IgD-negative memory B cell (primary cell): ENCODE results near the gene PFKM. TPM values are rescaled to one million over a fixed set of nuclear protein-coding genes. Genes with fewer than 3 reads are reported as not detected.
"Not testable (repeated sequence)": the region's sequence is repeated elsewhere in the genome, so short reads cannot be mapped to it uniquely, and the experiment has no call there.

ENCODE experiments used
- H3K27ac Mint-ChIP-seq, 3 donors: one replicate each; pipeline ENCODE4 v1.8.0; 2020 to 2022; ENCODE audit warnings: mild to moderate bottlenecking in 3 of 3, mixed read lengths in 3 of 3, moderate library complexity in 1 of 3
- H3K27me3 Mint-ChIP-seq: one replicate; pipeline ENCODE4 v1.8.0; 2021; ENCODE audit warnings: mixed read lengths
- H3K36me3 Mint-ChIP-seq: one replicate; pipeline ENCODE4 v1.8.0; 2020; ENCODE audit warnings: mild to moderate bottlenecking, mixed read lengths
- H3K4me1 Mint-ChIP-seq, 3 donors: one replicate each; pipeline ENCODE4 v1.8.0; 2020 to 2022; ENCODE audit warnings: mixed read lengths in 3 of 3, mild to moderate bottlenecking in 1 of 3
- H3K4me3 Mint-ChIP-seq, 4 donors: one replicate each; pipeline ENCODE4 v1.8.0; 2020 to 2022; ENCODE audit warnings: mild to moderate bottlenecking in 4 of 4, mixed read lengths in 4 of 4, moderate library complexity in 3 of 4
- H3K9me3 Mint-ChIP-seq, 3 donors: one replicate each; pipeline ENCODE4 v1.8.0; 2020 to 2021; ENCODE audit warnings: mixed read lengths in 3 of 3, mild to moderate bottlenecking in 1 of 3
- polyA plus RNA-seq: library from polyadenylated mRNA; unstranded; fragments of 300-500 nt; fragmentation: Illumina TruSeq; gene quantifications from one replicate; pipeline ENCODE4 v1.2.3, GENCODE V29; 2021

The PFKM gene
- polyA plus RNA-seq, 1 donor from 2014 or later = 7.5 TPM

DNA sequence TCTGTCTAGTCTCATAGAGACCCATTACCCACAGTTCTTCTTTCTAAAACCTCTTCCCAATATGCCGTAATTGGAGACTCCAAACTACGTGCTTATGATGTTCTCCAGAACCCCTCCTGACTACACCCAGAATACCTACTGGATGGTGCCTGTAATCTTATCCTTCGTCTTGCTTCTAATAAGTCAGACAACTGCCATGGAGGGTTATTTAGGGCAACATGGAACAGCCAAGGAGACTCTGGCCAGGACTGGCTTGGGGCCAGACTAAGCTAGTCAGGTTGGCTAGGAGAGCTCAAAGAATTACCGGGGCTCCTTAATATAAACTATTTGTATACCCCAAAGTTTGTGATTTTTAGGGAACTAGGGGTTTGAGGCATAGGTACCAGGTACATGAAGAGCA lies 6.8 kb downstream of the PFKM start:
- Mint-ChIP-seq H3K27me3 (no peaks in the 10 kb centered on the region), H3K27ac (no peak overlapping the region), H3K4me1 (peaks cover 0 to 3% (median 3%) of the 10 kb centered on the region in 3 donors), H3K4me3 (no peak overlapping the region), H3K9me3 (no peaks in the 10 kb centered on the region), H3K36me3 (peaks cover 6% of the 10 kb centered on the region)

GRCh38 chr12:48126953-48127630 lies 7.9 kb downstream of the PFKM start:
- Mint-ChIP-seq H3K36me3 (peaks cover 6% of the 10 kb centered on the region), H3K4me1 (peaks cover 0 to 2% (median 0%) of the 10 kb centered on the region in 3 donors), H3K9me3 (no peaks in the 10 kb centered on the region), H3K27ac (no peak overlapping the region), H3K4me3 (no peak overlapping the region), H3K27me3 (no peaks in the 10 kb centered on the region)

GRCh38 chr12:48128800-48129199 lies 9.6 kb downstream of the PFKM start:
- Mint-ChIP-seq H3K4me1 (peaks cover 0 to 2% (median 0%) of the 10 kb centered on the region in 3 donors), H3K9me3 (no peaks in the 10 kb centered on the region), H3K27ac (no peak overlapping the region), H3K4me3 (no peak overlapping the region), H3K36me3 (peaks cover 8% of the 10 kb centered on the region), H3K27me3 (no peaks in the 10 kb centered on the region)

DNA sequence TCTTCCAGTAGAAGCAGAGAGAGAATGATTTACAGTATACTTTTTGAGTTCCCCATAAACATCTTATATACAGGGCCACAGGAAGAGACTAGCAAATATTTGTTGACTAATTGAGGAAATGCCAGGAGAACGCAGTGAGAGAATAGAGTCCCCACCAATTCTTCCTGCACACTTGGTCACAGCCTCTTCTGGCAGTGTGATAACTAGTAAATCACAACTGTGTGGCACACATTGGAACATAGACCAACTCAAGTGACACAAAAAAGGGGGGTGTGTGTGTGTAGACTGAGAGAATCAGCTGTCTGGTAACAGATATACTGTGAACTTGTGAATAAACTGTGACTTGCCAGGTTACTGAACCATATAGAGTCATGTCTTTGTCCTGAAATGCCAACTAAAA lies 10.2 kb downstream of the PFKM start:
- Mint-ChIP-seq H3K4me1 (peaks cover 0 to 2% (median 0%) of the 10 kb centered on the region in 3 donors), H3K9me3 (no peaks in the 10 kb centered on the region), H3K27ac (no peak overlapping the region), H3K27me3 (no peaks in the 10 kb centered on the region), H3K36me3 (peaks cover 8% of the 10 kb centered on the region), H3K4me3 (no peak overlapping the region)

- H3K4me3 Mint-ChIP-seq = no peak overlapping the region
- H3K27me3 Mint-ChIP-seq = no peaks in the 10 kb centered on the region
- H3K4me1 Mint-ChIP-seq = peaks cover 0 to 2% (median 0%) of the 10 kb centered on the region in 3 donors
- H3K36me3 Mint-ChIP-seq = peaks cover 12% of the 10 kb centered on the region
- H3K9me3 Mint-ChIP-seq = no peaks in the 10 kb centered on the region
- H3K27ac Mint-ChIP-seq = no peak overlapping the region
Measured at GRCh38 chr12:48131517-48131916, 12.4 kb downstream of the PFKM start.

DNA sequence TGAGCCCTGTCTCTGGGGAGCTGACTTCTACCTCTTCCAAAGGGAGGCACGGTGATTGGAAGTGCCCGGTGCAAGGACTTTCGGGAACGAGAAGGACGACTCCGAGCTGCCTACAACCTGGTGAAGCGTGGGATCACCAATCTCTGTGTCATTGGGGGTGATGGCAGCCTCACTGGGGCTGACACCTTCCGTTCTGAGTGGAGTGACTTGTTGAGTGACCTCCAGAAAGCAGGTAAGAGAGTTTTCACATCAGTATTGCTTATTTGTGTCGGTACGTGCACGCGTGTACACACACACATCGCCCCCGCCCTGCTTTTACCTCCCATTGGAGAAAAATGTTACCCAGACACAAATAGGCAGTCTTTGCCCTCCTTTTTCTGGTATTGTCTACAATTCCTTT lies 13.7 kb downstream of the PFKM start:
- Mint-ChIP-seq H3K4me3 (no peak overlapping the region), H3K27ac (no peak overlapping the region), H3K4me1 (peaks cover 0 to 3% (median 0%) of the 10 kb centered on the region in 3 donors), H3K9me3 (no peaks in the 10 kb centered on the region), H3K27me3 (no peaks in the 10 kb centered on the region), H3K36me3 (peaks cover 8% of the 10 kb centered on the region)

- H3K4me3 Mint-ChIP-seq = peak overlapping the region in 1 of 4 donors; percentile 78
- H3K9me3 Mint-ChIP-seq = no peaks in the 10 kb centered on the region
- H3K4me1 Mint-ChIP-seq = peaks cover 0 to 3% (median 0%) of the 10 kb centered on the region in 3 donors
- H3K27me3 Mint-ChIP-seq = no peaks in the 10 kb centered on the region
- no peak overlapping the region for H3K27ac Mint-ChIP-seq
- H3K36me3 Mint-ChIP-seq = peaks cover 6% of the 10 kb centered on the region
Measured at GRCh38 chr12:48135027-48135426, 15.9 kb downstream of the PFKM start.

GRCh38 chr12:48142818-48143674 lies 23.9 kb downstream of the PFKM start:
- Mint-ChIP-seq H3K4me3 (no peak overlapping the region), H3K9me3 (no peaks in the 10 kb centered on the region), H3K36me3 (peaks cover 6% of the 10 kb centered on the region), H3K27ac (no peak overlapping the region), H3K4me1 (no peaks in the 10 kb centered on the region), H3K27me3 (no peaks in the 10 kb centered on the region)

- Mint-ChIP-seq H3K4me3 (no peak overlapping the region), H3K27ac (peak overlapping the region in 1 of 3 donors; percentile 96), H3K9me3 (no peaks in the 10 kb centered on the region), H3K36me3 (peaks cover 6% of the 10 kb centered on the region), H3K27me3 (no peaks in the 10 kb centered on the region), H3K4me1 (no peaks in the 10 kb centered on the region)
Measured at GRCh38 chr12:48143898-48144297, 24.7 kb downstream of the PFKM start.

DNA sequence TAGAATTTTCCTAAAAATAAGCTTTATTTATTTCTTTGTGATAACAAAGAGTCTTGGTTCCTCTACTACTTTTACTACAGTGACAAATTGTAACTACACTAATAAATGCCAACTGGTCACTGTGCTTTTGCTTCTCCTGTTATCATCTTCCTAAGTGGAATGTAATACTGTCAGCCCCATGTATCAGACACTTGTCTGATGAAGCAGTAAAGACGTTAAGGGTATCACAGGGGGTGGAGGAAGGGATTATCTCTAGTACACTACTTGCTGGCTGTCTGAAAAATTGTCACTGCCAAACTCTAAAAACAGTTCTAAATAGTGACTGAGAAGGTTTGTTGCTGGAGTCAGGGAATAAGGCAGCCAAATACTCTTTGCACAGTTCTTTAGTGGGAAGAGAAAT lies 26.8 kb downstream of the PFKM start:
- Mint-ChIP-seq H3K27me3 (no peaks in the 10 kb centered on the region), H3K4me1 (peaks cover 0 to 4% (median 0%) of the 10 kb centered on the region in 3 donors), H3K4me3 (no peak overlapping the region), H3K9me3 (no peaks in the 10 kb centered on the region), H3K27ac (no peak overlapping the region), H3K36me3 (peaks cover 3% of the 10 kb centered on the region)

DNA sequence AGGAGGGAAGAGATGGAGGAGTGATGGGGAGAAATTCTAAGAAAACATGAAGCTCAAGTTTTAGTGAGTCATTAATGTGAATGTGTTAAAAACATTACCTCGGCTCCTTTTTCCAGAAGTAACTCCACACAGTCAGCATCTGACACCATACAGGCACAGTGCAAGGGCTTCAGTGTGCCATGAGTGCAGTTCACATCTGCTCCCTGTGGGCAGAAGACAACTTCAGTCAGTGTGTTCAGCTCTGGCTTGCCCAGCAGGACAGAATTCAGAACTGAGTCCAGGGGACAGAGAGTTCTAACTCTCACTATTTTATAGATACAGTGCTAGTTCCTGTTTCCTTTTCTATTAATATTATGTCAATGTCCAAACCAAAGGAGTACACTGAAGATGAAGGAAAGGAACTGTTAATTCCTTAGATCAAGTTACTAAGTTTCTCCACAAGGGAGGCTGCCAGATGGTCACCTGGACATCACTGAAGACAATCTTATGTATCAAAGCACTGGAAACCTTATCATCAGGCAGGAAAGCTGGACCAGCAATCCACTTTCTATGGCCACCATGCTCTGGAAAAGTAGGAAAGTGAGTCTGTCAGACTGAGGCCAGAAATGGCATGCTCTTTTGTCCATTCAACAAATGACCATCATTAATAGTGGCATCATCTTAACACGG lies 32.1 kb downstream of the PFKM start:
- no peaks in the 10 kb centered on the region for H3K27me3 Mint-ChIP-seq
- H3K4me3 Mint-ChIP-seq = no peak overlapping the region
- H3K4me1 Mint-ChIP-seq = peaks cover 7 to 17% (median 8%) of the 10 kb centered on the region in 3 donors
- no peak overlapping the region for H3K27ac Mint-ChIP-seq
- no peaks in the 10 kb centered on the region for H3K9me3 Mint-ChIP-seq
- no peaks in the 10 kb centered on the region for H3K36me3 Mint-ChIP-seq

- not testable (repeated sequence) for H3K36me3 Mint-ChIP-seq, H3K9me3 Mint-ChIP-seq, H3K27me3 Mint-ChIP-seq, H3K27ac Mint-ChIP-seq
- H3K4me3 Mint-ChIP-seq = peak overlapping the region; percentile 16 to 94 (median 36)
- peaks cover 18 to 28% (median 23%) of the 10 kb centered on the region in 3 donors for H3K4me1 Mint-ChIP-seq
Measured at GRCh38 chr12:48155786-48156185, 36.6 kb downstream of the PFKM start.

DNA sequence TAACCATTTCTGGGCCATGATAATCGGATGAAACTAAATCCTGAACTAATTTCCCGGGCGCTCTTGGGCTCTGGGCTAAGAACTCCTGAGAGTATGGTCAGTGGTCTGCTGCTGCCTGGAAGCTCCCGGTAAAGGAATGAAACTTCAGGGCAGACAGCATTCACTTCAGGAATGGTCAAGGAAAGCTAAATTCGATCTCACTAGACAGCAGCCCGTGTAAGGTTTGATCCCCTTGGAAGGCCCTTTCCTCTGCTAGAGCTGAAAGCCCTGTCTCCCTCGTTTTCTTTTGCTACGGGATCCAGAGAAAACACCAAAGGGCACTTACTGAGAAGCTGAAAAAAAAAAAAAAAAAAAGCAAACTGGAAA lies 37.5 kb downstream of the PFKM start:
- Mint-ChIP-seq H3K27me3 (no peaks in the 10 kb centered on the region), H3K4me1 (peaks cover 17 to 28% (median 23%) of the 10 kb centered on the region in 3 donors), H3K4me3 (peak overlapping the region; percentile 94 to 99 (median 96)), H3K9me3 (no peaks in the 10 kb centered on the region), H3K27ac (peak overlapping the region; percentile 84 to 98 (median 97)), H3K36me3 (peaks cover 1% of the 10 kb centered on the region)

GRCh38 chr12:48157018-48157888 lies 38.1 kb downstream of the PFKM start, which contains the start of gene ASB8:
TSS of gene ASB8 (minus strand) at chr12:48157515. CDS start at chr12:48153496, 4,019 bp downstream.
- H3K27ac Mint-ChIP-seq = peak within 1 kb of the TSS; percentile 84 to 98 (median 97)
- peaks cover 1% of the 10 kb centered on the region for H3K36me3 Mint-ChIP-seq
- H3K4me3 Mint-ChIP-seq = peak within 1 kb of the TSS; percentile 94 to 99 (median 96)
- H3K9me3 Mint-ChIP-seq = no peaks in the 10 kb centered on the region
- H3K27me3 Mint-ChIP-seq = no peaks in the 10 kb centered on the region
- peaks cover 17 to 26% (median 23%) of the 10 kb centered on the region in 3 donors for H3K4me1 Mint-ChIP-seq
